T-helper 1 cell treated with Interleukin-12 subunit alpha and Interleukin-12 subunit beta and Interleukin-4 antibody, amounts not matched to agents 30 ng/mL and 1 ng/mL, for 36 hours (primary cell): ENCODE results near the gene ABHD17C. TPM values are rescaled to one million over a fixed set of nuclear protein-coding genes. Genes with fewer than 3 reads are reported as not detected.

Experiments used
- intact Hi-C: fragments of 100-400 bp; cut with micrococcal nuclease; formaldehyde crosslinking; loops from one replicate; pipeline ENCODE4 v1.15.1; 2024
- total RNA-seq: library from RNA; stranded (reverse); gene quantifications from 2 replicates; pipeline ENCODE4 v1.2.3, GENCODE V29; 2022

Gene ABHD17C
- total RNA-seq, 1 donor from 2014 or later = 3.8 TPM

DNA sequence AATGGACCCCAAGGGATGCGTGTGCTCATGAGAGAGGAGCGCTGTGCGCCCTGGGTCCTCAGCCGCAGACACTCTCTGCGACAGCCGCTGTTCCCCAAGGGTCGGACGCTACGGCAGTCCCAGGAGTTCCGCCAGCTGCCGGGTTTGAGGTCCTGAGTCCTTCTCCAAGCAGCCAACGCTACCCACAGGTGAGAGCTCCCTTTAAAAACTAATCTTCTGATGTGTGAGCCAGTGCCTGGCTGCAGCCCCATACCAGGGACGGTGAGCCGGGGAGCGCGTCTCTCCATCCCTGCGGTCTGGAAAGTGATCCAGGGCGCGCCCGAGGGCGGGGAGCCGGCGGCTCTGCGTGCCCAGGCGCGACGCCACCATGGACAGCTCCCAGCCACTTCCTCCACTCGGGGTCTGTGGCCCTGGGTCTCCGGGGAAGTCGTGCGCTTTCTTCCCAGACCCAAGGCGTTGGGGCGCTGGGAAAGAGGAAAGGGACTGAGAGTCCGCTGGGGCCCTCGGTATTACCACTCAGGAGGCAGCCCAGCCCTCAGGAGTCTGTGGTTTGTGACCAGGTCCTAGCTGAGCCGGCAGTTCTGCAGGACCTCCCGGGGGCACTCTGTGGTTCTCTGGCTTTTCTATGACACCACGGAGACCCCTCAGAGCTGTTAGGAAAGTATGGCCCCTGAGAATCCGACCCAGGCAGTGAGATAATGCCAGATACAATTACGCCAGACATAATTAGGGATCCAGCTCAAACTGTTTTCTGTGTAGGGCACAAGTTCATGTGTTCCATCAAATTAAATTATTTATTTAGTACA, 85.5 kb downstream of the ABHD17C start:
- intact Hi-C loops = no loop called here

- intact Hi-C loops = no loop called here
Observed at GRCh38 chr15:80783260-80783659, 88.2 kb downstream of the ABHD17C start.

GRCh38 chr15:80785335-80785734, 90.2 kb downstream of the ABHD17C start:
- intact Hi-C loops = no loop called here

DNA sequence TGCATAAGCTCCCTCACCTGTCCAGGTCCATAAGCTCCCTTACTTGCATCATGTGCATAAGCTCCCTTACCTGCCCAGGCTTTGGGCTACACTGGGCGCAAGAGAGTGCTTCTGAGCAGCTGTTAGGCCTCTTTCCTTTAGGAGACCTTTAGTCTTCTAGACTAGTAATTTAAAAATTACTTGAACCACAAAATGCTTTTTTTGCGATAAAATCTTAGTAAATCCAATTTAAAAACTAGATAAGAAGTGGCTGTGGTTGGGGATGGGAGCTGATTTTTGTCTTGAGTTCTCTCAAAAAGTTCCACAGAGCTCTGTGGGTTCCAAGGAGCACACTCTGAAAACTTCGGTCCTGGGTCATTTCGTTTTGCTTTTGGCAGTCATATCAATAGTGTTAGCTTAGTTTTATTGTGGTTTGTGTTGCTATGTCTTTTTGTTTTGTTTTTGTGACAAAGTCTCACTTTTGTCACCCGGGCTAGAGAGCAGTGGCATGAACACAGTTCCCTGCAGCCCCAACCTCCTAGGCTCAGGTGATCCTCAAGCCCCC, 90.8 kb downstream of the ABHD17C start:
- intact Hi-C loops = no loop called here

- intact Hi-C loops = no loop called here
Observed at GRCh38 chr15:80787316-80787715, 92.2 kb downstream of the ABHD17C start.

DNA sequence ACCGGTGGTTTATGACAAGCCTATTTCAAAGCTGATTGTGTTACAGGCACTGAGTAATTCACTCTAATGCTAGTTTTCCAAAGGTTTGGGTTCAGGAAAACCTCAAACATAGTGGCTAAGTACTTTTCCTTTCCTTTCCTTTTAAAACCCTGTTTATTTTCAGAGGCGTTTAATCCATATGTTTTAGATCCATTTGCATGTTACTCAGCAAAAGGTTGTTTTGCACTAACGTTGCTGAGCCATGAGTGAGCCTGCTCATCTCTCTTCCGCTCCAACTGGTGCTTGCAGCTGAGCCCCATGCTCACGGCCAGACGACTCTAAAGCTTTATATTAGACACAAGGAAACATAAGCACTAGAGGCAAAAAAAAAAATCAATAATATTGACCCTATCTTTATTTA, 93.4 kb downstream of the ABHD17C start:
- intact Hi-C loops = no loop called here

DNA sequence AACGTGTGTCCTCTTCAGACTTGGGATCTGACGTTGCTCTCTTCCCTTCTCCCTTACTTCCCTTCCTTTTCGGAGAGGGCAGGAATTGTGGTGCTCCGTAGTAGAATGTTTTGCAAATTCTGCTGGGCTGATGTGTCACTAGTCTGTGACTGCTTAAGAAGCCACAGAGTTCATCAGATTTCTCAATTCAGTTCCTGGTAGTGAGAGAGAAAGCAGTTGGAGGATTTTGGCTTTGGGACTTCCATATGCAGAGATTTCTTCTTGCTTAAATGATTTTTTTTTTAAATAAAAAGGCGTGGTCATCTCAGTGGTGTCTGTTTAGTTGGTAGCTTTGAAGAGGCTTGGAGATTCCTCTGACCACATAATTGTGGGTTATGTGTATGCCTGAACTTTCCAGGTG, 94.2 kb downstream of the ABHD17C start:
- intact Hi-C loops = no loop called here

DNA sequence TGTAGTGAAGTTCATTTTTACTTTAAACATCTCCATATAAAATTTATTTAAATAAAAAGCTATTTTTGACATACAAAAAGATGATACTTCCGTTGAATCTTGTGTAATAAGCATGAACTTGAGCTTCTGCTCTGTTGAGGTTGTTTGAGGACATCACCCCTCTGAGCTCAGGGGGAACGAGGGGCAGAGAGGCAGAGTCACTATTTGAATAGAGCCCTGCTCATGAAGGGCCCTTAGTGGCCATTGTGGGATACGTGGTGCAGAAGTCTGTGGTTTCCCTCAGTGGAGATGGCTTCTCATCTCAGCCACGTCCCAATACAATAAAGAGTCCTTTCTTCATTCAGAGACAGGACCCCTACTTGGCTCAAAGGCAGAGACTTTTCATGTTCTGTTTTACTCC, 94.7 kb downstream of the ABHD17C start:
- intact Hi-C loops = no loop called here

GRCh38 chr15:80790236-80790635, 95.1 kb downstream of the ABHD17C start:
- intact Hi-C loops = no loop called here

DNA sequence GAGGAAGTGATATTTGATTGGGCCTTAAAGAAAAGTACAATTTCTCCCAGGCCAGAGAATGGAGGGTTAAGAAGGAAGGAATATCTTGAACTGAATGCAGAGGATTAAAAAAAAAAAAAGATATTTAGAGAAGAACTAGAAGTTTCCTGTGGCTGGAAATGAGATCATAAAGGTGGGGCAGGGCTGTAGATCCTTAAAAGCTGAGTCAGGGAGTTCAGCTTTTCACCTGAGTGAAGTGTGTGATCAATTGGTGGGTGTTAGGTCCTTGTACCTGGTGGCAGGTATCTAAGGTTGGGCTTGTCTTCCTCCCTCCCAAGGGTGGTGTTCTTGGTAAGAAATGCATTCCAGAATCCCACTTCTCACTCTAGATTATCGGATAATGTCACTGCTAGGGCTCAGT, 95.9 kb downstream of the ABHD17C start:
- intact Hi-C loops = no loop called here

DNA sequence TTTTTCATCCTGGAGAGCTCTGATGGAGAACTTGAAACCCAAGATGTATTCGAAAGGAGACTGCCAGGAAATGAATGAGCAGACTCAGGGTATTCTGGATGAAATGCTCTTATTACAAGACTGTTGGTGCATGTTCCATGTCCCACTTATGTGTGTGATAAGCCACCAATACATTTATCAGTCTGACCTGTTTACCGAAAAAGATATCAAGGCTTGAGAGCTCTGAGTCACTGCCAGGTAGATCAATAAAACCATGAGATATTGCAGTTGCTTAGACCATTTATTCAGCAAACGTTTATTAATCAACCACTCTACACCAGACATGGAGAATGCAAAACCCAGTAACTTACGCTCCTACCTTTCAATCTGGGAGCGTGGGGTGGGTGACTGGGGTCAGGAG, 101.3 kb downstream of the ABHD17C start:
- intact Hi-C loops = no loop called here

DNA sequence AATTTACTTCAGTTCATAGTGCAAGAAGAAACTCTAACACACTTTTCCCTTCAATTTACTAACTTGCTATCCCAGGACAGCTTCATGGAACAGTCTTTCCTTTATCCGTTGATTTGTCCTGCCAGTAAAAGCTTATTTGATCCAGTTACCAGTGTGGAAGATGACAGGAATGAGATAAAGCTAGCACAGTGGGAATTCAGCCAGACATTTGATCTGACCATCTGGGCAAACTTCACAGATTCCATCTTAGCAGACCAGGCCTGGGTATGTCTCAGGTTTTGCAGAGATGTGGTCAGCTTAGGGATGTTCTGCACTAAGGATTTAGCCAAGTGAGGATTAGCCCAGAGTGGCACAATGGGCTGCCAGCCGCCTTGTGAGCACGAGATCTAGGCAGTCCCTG, 103.8 kb downstream of the ABHD17C start:
- intact Hi-C loops = no loop called here

GRCh38 chr15:80800067-80800466, 105.0 kb downstream of the ABHD17C start:
- intact Hi-C loops = loop anchor here (10.0 kb wide), 1 partner anchor 185 kb away; the partner anchor contains the start of gene MESD

- intact Hi-C loops = loop anchor here (10.0 kb wide), 1 partner anchor 183 kb away; the partner anchor contains the start of gene MESD
Observed at GRCh38 chr15:80801891-80802680, 107.0 kb downstream of the ABHD17C start.

DNA sequence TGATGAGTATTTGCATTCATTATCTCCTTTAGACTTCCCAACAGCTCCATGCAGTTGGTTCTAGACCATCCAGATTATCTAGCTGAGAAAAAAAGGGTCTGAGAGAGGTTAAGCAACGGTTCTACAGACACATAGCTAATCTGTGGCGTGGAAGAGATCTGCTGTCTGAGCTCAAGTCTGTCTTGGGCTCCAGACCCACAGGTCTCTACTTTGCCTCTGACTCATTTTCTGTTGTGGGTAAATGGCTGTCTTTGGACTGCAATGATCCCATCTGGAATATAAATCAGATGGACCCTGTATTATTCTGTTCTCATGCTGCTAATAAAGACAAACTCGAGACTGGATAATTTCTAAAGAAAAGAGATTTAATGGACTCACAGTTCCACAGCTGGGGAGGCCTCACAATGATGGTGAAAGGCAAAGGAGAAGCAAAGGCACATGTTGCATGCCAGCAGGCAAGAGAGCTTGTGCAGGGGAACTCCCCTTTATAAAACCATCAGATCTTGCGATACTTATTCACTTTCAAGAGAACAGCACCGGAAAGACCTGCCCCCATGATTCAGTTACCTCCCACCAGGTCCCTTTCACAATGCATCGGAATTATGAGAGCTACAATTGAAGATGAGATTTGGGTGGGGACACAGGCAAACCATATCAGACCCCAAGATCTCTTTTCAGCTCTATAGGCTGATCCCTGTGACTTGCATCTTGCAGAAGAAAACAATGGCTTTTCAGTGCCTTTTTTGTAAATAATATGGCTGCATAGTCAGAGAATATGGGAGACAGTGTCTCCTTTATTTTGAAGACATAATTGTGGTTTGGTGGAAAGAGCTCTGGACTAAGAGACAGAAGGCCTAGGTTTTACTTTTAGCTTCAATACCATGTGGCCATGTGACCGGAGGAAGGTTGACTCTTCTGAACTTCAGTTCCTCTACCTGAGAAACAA, 108.7 kb downstream of the ABHD17C start:
- intact Hi-C loops = loop anchor here (10.0 kb wide), 1 partner anchor 181 kb away; the partner anchor contains the start of gene MESD

DNA sequence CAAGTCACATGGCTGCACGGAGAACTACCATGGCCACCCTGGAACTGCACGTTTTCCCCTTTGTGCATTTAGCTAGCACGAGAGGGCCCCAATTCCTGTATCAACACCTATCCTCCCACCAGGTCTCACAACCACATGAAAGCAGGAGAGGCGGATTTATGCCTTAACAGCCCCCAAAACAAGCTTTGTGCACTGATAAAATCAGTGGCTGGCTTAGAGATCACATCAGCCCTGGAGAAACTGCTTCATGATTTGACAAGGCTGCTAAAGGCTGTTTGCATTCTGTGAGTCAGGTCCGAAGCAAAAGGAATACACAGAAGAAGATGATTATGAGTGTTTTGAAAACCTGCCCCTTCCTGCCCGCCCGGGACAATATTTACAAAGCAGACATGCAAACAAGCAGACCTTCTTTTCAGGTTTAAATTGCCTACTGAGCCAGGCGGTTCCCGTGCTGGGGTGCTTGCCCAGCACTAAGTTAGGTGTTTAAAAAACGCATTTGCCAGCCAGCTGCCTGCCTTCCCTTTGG, 109.9 kb downstream of the ABHD17C start:
- intact Hi-C loops = loop anchor here (10.0 kb wide), 1 partner anchor 180 kb away; the partner anchor contains the start of gene MESD
